ENCODE results near the gene DKC1.
"Not testable (repeated sequence)": the region's sequence is repeated elsewhere in the genome, so short reads cannot be mapped to it uniquely, and the experiment has no call there.

DKC1 gene

DNA sequence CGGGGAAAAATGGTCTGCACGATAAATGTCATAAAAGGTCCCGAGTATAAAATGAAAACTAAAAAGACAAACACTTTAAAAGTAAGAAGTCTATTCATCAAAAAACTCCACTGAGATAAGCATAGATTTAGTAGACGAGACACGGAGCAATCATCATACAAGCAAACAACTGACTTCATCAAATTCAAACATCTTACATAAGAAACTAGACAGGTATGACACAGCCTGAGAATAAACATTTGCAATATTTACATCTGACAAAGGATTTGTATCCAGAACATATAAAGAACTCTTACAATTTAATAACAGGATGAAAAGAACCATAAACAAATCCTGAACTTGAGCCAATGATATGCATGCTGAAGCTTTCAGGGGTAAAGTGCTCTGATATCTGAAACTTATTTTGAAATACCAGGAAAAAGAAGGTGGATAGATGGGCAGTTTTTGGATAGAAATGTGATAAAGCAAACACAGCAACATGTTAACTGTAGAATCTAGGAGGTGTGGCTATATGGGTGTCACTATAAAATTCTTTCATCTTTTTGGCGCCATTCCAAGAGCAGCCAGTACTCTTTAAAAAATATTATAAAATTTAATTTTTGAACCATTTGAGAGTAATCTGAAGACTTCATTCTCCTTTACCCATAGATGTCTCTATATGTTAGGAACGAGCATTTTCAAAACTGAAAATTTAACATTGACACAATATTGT is 30.6 kb downstream of the DKC1 start:
- DNase-seq (ENCODE audit: low read depth), result no peak

- DNase-seq (ENCODE audit: low read depth), result no peak
Observed at GRCh38 chrX:154795016-154795415, 32.4 kb downstream of the DKC1 start.

DNA sequence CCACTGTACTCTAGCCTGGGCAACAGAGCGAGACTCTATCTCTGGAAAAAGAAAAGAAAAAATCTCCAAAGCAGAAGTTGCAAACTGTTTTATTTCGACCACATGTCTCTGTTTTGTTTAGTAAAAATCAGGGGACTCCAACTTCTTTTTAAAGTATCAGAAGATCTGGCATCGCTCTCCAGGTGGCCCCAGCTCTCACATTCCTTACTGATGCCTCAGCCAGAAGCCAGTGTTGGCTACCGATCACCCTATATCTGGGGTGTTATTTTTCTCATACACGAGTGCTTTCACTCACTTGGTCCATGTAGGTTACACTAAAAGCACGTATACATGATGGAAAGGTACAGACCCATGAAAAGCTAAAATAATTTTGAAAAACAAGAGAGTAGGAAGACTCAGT is 34.3 kb downstream of the DKC1 start:
- DNase-seq (ENCODE audit: low read depth), result no peak

GRCh38 chrX:154799556-154800348 is 37.1 kb downstream of the DKC1 start:
- no peak for DNase-seq (ENCODE audit: low read depth)

DNA sequence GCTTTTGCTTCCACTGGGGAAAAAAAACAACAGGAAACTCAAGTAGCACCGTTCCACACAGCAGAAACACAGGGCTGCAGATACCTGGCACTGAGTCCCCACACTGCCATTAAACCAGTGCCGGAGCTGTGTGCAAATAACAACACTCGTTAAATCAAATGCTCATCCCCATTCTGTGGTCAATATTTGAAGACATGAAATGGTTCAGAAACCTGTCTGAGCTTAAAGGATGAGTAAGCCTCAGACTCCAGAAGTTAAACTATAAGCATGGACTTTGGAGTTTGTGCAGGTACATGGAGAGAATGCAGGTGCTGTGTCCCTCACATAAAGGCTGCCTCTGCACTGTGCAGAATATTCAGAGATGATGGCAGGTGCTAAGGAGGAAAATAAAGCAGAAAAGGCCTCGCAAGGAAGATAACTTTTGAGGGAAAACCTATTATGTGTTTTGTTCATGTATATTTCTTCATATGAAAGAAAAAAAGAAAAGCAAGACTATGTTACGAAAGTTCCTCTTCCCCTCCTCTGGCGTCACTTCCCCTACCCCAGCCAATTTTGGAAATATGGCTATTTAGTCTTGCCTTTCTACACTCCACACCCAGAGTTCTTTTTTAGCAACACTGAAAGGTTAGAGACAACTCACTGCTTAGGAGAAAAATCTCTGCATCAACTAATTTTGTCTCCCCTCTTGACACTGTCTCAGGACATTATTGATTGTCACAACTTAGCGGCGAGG is 38.0 kb downstream of the DKC1 start:
- DNase-seq (ENCODE audit: low read depth), result no peak

- no peak for DNase-seq (ENCODE audit: low read depth)
Observed at GRCh38 chrX:154802947-154803346, 40.3 kb downstream of the DKC1 start.

GRCh38 chrX:154804261-154804956 is 41.7 kb downstream of the DKC1 start:
- DNase-seq (ENCODE audit: low read depth), result no peak

GRCh38 chrX:154804957-154805695 is 42.5 kb downstream of the DKC1 start, which contains the start of gene MPP1:
MPP1 (minus strand) TSS chrX:154805485; CDS start chrX:154805373, 112 bp downstream.
- peak; percentile 73 for DNase-seq (ENCODE audit: low read depth)

- DNase-seq (ENCODE audit: low read depth), result no peak
Observed at GRCh38 chrX:154805696-154806091, 43.0 kb downstream of the DKC1 start.

- no peak for DNase-seq (ENCODE audit: low read depth)
Observed at GRCh38 chrX:154806837-154807501, 44.3 kb downstream of the DKC1 start.

- DNase-seq (ENCODE audit: low read depth), result no peak
Observed at GRCh38 chrX:154809939-154810665, 47.4 kb downstream of the DKC1 start.

DNA sequence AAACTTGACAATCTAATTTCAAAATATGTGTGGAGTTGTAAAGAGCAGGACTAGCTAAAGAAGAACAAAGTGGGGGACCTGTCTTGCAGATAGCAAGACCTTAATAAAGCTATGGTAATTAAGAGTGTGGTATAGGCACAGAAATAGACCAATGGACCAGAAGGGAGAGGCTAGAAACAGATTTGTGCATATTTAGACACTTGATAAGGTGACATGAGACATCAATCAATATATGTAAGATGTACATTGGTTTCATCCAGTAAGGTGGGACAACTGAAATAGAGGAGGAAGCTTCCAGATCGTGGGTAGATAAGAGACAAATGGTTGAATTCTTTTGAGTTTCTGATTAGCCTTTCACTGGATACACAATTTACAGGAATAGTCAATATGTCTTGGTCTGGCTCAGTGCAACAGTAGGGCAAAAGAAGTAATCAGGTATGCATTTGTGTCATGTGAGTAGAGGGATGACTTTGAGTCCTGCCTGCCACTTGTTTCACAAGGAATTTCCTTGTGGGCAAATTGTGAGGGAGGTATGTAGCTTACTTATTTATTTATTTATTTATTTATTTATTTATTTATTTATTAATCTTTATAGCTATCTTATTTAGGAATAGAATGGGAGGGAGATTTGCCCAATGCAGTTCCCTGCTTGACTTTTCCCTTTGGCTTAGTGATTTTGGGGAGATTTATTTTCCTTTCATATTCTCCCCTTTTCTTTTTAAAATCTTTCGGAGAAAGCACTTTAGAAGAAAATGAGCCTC is 49.9 kb downstream of the DKC1 start:
- DNase-seq (ENCODE audit: low read depth), result no peak

DNA sequence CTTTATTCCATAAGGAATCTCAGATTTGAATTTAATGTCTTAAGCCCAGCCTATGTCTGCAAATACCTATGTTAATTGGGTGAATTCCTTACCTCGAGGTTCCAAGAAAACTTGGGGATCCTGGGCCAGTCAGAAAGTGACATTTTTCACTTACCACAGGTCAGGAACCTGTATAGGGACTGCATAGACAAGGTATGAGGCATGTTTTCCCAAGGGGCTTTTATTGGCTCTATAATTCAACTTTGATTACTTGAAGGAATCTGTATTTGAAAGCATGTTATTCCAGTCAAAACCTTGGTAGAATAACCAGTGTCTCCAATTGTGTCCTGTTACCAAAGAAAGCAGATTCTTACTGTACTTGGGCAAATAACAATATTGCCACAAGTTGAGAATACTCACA is 51.1 kb downstream of the DKC1 start:
- no peak for DNase-seq (ENCODE audit: low read depth)

- DNase-seq (ENCODE audit: low read depth), result no peak
Observed at GRCh38 chrX:154815274-154815818, 52.7 kb downstream of the DKC1 start.

DNA sequence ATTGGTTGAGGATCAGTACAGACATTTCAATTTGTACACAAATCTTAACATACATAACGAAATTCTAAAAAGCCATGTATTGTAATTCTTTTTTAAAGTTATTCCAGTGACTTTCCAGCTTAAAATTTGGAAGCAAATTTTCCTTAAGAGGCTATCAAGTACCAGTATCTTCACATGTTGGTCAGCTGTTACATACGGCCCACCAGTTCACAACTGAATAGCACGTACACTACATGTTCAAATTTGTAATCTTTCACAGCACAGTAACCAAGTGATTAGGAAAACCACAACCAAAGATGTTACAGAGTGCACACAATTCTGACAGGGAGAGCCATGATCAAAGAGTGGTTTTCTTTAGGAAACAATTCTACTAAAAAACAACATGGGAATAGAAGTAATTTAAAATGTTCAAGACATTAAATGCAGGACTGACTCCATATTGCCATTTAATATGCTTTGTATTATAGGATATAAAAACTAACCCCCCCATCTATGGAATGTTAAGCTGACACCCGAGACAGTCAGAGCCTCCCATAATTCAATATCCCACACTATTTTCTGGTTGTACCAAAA is 53.7 kb downstream of the DKC1 start:
- DNase-seq (ENCODE audit: low read depth), result not testable (repeated sequence)

GRCh38 chrX:154817048-154817618 is 54.5 kb downstream of the DKC1 start:
- not testable (repeated sequence) for DNase-seq (ENCODE audit: low read depth)

GRCh38 chrX:154818916-154819770 is 56.5 kb downstream of the DKC1 start:
- no peak for DNase-seq (ENCODE audit: low read depth)
